Measurements from ENCODE around the gene SPSB1. TPM values are rescaled to one million over a fixed set of nuclear protein-coding genes. Genes with fewer than 3 reads are reported as not detected.
A peak's percentile ranks its signal among the peaks of the same experiment; 100 is the strongest.

The SPSB1 gene
- total and polyA plus RNA-seq, 2 experiments from 2014 or later = 2.4 to 6.8 TPM

DNA sequence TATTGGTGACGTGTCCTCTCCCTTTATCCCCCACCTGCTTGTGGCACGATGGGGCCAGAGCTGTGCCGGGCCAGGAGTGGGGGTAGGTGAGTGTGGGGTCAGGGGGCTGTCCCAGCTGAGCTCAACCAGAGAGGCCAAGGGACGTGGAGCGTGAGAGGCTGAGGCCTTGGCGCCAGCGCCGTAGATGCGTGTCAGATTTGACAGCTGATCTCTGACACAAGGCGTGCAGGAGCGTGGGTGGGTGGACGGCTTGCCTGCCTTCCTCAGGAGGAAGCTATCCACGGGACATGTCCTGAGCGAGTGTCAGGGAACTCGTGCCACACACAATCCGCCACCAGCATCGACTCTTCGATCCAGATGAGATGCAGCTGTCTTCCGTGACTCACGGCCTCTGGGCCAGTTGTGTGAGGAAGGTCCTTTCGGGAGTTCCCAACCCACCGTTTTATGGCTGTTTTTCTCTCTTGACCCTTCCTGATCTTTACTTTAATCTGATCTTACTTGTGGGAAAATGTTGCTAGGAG lies 56.7 kb downstream of the SPSB1 start:
- H3K36me3 Mint-ChIP-seq (ENCODE audit: low read depth) = no peaks in the 10 kb centered on the region
- no peak overlapping the region for H3K4me3 ChIP-seq
- H3K4me2 ChIP-seq = no peak overlapping the region
- H3K27me3 Mint-ChIP-seq (ENCODE audit: insufficient read depth, low read depth, poor library complexity) = peaks cover 6% of the 10 kb centered on the region
- ATAC-seq = no peak
- H4K20me1 ChIP-seq (replicated peaks; ENCODE audit: insufficient read depth) = no peaks in the 10 kb centered on the region
- TF ChIP-seq STAT1 (IDR thresholded peaks at IDR 0.05; ENCODE audit: unreplicated experiment) = no peak
- no peak for TF ChIP-seq CREB1 (CRISPR knock-in tag; IDR thresholded peaks at IDR 0.05; ENCODE audit: low read depth)
- no peak for TF ChIP-seq EZH2phosphoT487 (IDR thresholded peaks at IDR 0.05; ENCODE audit: unreplicated experiment)
- no peak for TF ChIP-seq POLR2AphosphoS5 (IDR thresholded peaks at IDR 0.05; ENCODE audit: low read depth)
- no peak for TF ChIP-seq JUNB (IDR thresholded peaks at IDR 0.05; ENCODE audit: unreplicated experiment)
- TF ChIP-seq, protein P1, sequence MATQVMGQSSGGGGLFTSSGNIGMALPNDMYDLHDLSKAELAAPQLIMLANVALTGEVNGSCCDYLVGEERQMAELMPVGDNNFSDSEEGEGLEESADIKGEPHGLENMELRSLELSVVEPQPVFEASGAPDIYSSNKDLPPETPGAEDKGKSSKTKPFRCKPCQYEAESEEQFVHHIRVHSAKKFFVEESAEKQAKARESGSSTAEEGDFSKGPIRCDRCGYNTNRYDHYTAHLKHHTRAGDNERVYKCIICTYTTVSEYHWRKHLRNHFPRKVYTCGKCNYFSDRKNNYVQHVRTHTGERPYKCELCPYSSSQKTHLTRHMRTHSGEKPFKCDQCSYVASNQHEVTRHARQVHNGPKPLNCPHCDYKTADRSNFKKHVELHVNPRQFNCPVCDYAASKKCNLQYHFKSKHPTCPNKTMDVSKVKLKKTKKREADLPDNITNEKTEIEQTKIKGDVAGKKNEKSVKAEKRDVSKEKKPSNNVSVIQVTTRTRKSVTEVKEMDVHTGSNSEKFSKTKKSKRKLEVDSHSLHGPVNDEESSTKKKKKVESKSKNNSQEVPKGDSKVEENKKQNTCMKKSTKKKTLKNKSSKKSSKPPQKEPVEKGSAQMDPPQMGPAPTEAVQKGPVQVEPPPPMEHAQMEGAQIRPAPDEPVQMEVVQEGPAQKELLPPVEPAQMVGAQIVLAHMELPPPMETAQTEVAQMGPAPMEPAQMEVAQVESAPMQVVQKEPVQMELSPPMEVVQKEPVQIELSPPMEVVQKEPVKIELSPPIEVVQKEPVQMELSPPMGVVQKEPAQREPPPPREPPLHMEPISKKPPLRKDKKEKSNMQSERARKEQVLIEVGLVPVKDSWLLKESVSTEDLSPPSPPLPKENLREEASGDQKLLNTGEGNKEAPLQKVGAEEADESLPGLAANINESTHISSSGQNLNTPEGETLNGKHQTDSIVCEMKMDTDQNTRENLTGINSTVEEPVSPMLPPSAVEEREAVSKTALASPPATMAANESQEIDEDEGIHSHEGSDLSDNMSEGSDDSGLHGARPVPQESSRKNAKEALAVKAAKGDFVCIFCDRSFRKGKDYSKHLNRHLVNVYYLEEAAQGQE (IDR thresholded peaks at IDR 0.05; ENCODE audit: unreplicated experiment) = no peak
- no peak for TF ChIP-seq NANOG (IDR thresholded peaks at IDR 0.05; ENCODE audit: borderline replicate concordance)
- no peak overlapping the region for H3K4me3 Mint-ChIP-seq
- no peak overlapping the region for H3K27ac ChIP-seq (ENCODE audit: low read depth)
- no peak for DNase-seq (ENCODE audit: low spot score)
- peak overlapping the region; percentile 34; the same call in 1 of the 2 replicates for H3K27ac Mint-ChIP-seq
- no peak overlapping the region for H2AFZ ChIP-seq
- no peaks in the 10 kb centered on the region for H3F3A ChIP-seq (replicated peaks; ENCODE audit: low read depth)
- peaks cover 7% of the 10 kb centered on the region; the same call in 1 of the 2 replicates for H3K4me1 ChIP-seq (ENCODE audit: insufficient read depth)
- H3K9me3 Mint-ChIP-seq = no peaks in the 10 kb centered on the region
- no peaks in the 10 kb centered on the region for H3K27me3 ChIP-seq (ENCODE audit: insufficient read depth)
- H3K36me3 ChIP-seq (ENCODE audit: insufficient read depth) = no peaks in the 10 kb centered on the region
- H3K4me1 Mint-ChIP-seq = peaks cover 26% of the 10 kb centered on the region
- H3K79me2 ChIP-seq (replicated peaks; ENCODE audit: insufficient read depth) = no peaks in the 10 kb centered on the region
- H3K9me2 ChIP-seq (ENCODE audit: insufficient read depth) = no peaks in the 10 kb centered on the region

DNA sequence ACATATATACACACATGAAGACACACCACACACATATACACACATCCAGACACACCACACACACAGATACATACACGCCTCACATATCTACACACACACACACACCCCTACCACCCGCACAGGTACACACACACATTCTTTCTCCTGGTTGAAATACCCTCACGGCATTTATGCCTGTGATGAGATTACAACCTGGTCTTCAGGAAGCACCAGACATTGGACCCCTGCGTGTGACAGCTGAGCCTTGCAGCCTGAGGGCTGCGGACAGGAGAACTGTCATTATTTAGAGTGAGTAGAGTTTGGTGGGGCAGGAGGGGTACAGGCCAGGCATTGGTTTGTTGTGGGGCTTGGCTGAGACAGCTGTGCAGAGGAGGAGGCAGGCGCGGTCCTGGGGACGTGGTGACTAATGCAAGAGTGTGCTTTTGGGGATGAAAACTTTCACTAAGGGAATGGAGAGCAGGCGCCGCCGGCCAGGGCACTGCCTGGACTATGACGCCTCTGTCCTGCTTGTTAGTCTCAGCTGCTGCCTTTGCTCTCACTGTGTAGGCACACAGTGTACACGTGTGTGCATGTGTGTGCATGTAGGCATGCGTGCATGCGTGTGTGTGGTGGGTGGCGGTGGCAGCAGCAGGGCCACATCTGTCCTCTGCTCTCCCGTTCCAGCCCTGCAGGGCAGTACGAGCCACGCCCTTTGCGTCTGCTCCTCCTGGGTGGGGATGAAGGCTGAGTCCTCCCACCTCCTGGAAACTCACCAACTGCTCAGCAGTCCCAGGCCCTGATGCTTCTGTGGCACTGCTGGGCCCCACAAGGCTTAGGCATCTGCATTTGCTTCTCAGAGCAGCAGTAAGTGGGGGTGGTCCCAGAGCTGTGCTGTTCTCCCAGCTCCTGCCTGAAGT lies 57.6 kb downstream of the SPSB1 start:
- Mint-ChIP-seq H3K36me3 (ENCODE audit: low read depth) (no peaks in the 10 kb centered on the region), H3K27ac (no peak overlapping the region), H3K4me1 (peaks cover 26% of the 10 kb centered on the region), H3K9me3 (no peaks in the 10 kb centered on the region), H3K4me3 (no peak overlapping the region), H3K27me3 (ENCODE audit: insufficient read depth, low read depth, poor library complexity) (peaks cover 6% of the 10 kb centered on the region)
- no peak overlapping the region for H3K4me2 ChIP-seq
- peaks cover 7% of the 10 kb centered on the region; the same call in 1 of the 2 replicates for H3K4me1 ChIP-seq (ENCODE audit: insufficient read depth)
- H3K4me3 ChIP-seq = no peak overlapping the region
- H3K79me2 ChIP-seq (replicated peaks; ENCODE audit: insufficient read depth) = no peaks in the 10 kb centered on the region
- no peak for DNase-seq (ENCODE audit: low spot score)
- H3K9me2 ChIP-seq (ENCODE audit: insufficient read depth) = no peaks in the 10 kb centered on the region
- H3K36me3 ChIP-seq (ENCODE audit: insufficient read depth) = no peaks in the 10 kb centered on the region
- H3F3A ChIP-seq (replicated peaks; ENCODE audit: low read depth) = no peaks in the 10 kb centered on the region
- H3K27ac ChIP-seq (ENCODE audit: low read depth) = no peak overlapping the region
- H2AFZ ChIP-seq = no peak overlapping the region
- no peaks in the 10 kb centered on the region for H4K20me1 ChIP-seq (replicated peaks; ENCODE audit: insufficient read depth)
- no peak for ATAC-seq
- no peaks in the 10 kb centered on the region for H3K27me3 ChIP-seq (ENCODE audit: insufficient read depth)
- no peak for TF ChIP-seq ZNF331 (CRISPR knock-in tag; IDR thresholded peaks at IDR 0.05; ENCODE audit: low read depth)
- no peak for TF ChIP-seq EZH2 (IDR thresholded peaks at IDR 0.05; ENCODE audit: low read depth, unreplicated experiment)
- TF ChIP-seq ZNF114 (CRISPR knock-in tag; IDR thresholded peaks at IDR 0.05) = no peak
- TF ChIP-seq JUNB (IDR thresholded peaks at IDR 0.05; ENCODE audit: unreplicated experiment) = no peak
- no peak for TF ChIP-seq STAT1 (IDR thresholded peaks at IDR 0.05; ENCODE audit: unreplicated experiment)
- TF ChIP-seq, protein P2, sequence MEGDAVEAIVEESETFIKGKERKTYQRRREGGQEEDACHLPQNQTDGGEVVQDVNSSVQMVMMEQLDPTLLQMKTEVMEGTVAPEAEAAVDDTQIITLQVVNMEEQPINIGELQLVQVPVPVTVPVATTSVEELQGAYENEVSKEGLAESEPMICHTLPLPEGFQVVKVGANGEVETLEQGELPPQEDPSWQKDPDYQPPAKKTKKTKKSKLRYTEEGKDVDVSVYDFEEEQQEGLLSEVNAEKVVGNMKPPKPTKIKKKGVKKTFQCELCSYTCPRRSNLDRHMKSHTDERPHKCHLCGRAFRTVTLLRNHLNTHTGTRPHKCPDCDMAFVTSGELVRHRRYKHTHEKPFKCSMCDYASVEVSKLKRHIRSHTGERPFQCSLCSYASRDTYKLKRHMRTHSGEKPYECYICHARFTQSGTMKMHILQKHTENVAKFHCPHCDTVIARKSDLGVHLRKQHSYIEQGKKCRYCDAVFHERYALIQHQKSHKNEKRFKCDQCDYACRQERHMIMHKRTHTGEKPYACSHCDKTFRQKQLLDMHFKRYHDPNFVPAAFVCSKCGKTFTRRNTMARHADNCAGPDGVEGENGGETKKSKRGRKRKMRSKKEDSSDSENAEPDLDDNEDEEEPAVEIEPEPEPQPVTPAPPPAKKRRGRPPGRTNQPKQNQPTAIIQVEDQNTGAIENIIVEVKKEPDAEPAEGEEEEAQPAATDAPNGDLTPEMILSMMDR (conservative IDR thresholded peaks at IDR 0.05; ENCODE audit: low read depth in 2 of 2) = no peak
- TF ChIP-seq EZH2phosphoT487 (IDR thresholded peaks at IDR 0.05; ENCODE audit: unreplicated experiment) = no peak
- TF ChIP-seq, protein P3, sequence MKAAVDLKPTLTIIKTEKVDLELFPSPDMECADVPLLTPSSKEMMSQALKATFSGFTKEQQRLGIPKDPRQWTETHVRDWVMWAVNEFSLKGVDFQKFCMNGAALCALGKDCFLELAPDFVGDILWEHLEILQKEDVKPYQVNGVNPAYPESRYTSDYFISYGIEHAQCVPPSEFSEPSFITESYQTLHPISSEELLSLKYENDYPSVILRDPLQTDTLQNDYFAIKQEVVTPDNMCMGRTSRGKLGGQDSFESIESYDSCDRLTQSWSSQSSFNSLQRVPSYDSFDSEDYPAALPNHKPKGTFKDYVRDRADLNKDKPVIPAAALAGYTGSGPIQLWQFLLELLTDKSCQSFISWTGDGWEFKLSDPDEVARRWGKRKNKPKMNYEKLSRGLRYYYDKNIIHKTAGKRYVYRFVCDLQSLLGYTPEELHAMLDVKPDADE (IDR thresholded peaks at IDR 0.05) = no peak
- TF ChIP-seq NANOG (IDR thresholded peaks at IDR 0.05; ENCODE audit: borderline replicate concordance) = no peak
- TF ChIP-seq, protein P1 (IDR thresholded peaks at IDR 0.05; ENCODE audit: unreplicated experiment) = no peak

Data from GM23338 (cell line).